ENCODE data around the gene ENTREP1. TPM values are rescaled to one million over a fixed set of nuclear protein-coding genes. Genes with fewer than 3 reads are reported as not detected.

ENTREP1 gene
- total and polyA plus RNA-seq, 9 donors: 17.7 to 36.9 (median 24.5) TPM

GRCh38 chr9:69323861-69324260, 1.2 kb upstream of the ENTREP1 start:
- H3K4me1 ChIP-seq (ENCODE audit: insufficient read depth): peaks cover 3% of the 10 kb centered on the region
- H3K9me3 ChIP-seq: no peaks in the 10 kb centered on the region
- no peaks in the 10 kb centered on the region for H3K27me3 ChIP-seq
- no peak overlapping the region for H3K27ac ChIP-seq
- no peak for DNase-seq
- intact Hi-C loops (cut with DNase I): loop anchor here in 1 of 4 donors (10.0 kb wide), 1 partner anchor 109 kb away; no protein-coding TSS in a partner anchor
- no peak for TF ChIP-seq POLR2A (IDR thresholded peaks at IDR 0.05)
- TF ChIP-seq CTCF (IDR thresholded peaks at IDR 0.05): no peak
- no peak for TF ChIP-seq EP300 (IDR thresholded peaks at IDR 0.05)
- no peaks in the 10 kb centered on the region for H3K36me3 ChIP-seq
- no peak overlapping the region for H3K4me3 ChIP-seq
- 15 to 26% (median 18%) methylated on average over 2 of the region's 2 CpGs for WGBS, 3 donors

GRCh38 chr9:69325409-69326212, 596 bp downstream of the ENTREP1 start:
- intact Hi-C loops (cut with DNase I): loop anchor here in 1 of 4 donors (10.0 kb wide), 1 partner anchor 111 kb away; no protein-coding TSS in a partner anchor

GRCh38 chr9:69326261-69326660, 1.2 kb downstream of the ENTREP1 start:
- 25 to 50% (median 33%) methylated on average over 7 of the region's 7 CpGs for WGBS, 3 donors
- peak in 1 of 5 donors; percentile 35 for DNase-seq
- H3K27ac ChIP-seq: no peak overlapping the region
- intact Hi-C loops (cut with DNase I): loop anchor here in 1 of 4 donors (10.0 kb wide), 1 partner anchor 111 kb away; no protein-coding TSS in a partner anchor
- H3K4me3 ChIP-seq: peak overlapping the region; percentile 60
- H3K4me1 ChIP-seq (ENCODE audit: insufficient read depth): peaks cover 3% of the 10 kb centered on the region
- no peaks in the 10 kb centered on the region for H3K36me3 ChIP-seq
- H3K27me3 ChIP-seq: no peaks in the 10 kb centered on the region
- H3K9me3 ChIP-seq: no peaks in the 10 kb centered on the region
- no peak for TF ChIP-seq EP300 (IDR thresholded peaks at IDR 0.05)
- no peak for TF ChIP-seq CTCF (IDR thresholded peaks at IDR 0.05)
- no peak for TF ChIP-seq POLR2A (IDR thresholded peaks at IDR 0.05)

More at GRCh38 chr9:69325409-69326212, 596 bp downstream of the ENTREP1 start:
- H3K4me3 ChIP-seq: peak overlapping the region; percentile 60
- no peak for TF ChIP-seq CTCF (IDR thresholded peaks at IDR 0.05)
- no peak for TF ChIP-seq EP300 (IDR thresholded peaks at IDR 0.05)
- TF ChIP-seq POLR2A (IDR thresholded peaks at IDR 0.05): no peak
- no peaks in the 10 kb centered on the region for H3K27me3 ChIP-seq
- WGBS, 3 donors: 2 to 4% (median 3%) methylated on average over 28 to 64 of the region's 64 CpGs
- no peaks in the 10 kb centered on the region for H3K36me3 ChIP-seq
- H3K9me3 ChIP-seq: no peaks in the 10 kb centered on the region
- DNase-seq: peak; percentile 24 to 50 (median 41)
- H3K27ac ChIP-seq: peak overlapping the region in 1 of 2 donors; percentile 54
- peaks cover 3% of the 10 kb centered on the region for H3K4me1 ChIP-seq (ENCODE audit: insufficient read depth)

GRCh38 chr9:69330580-69330979, 5.6 kb downstream of the ENTREP1 start:
- Histone ChIP-seq H3K27ac (no peak overlapping the region), H3K36me3 (no peaks in the 10 kb centered on the region), H3K4me3 (no peak overlapping the region), H3K27me3 (no peaks in the 10 kb centered on the region), H3K4me1 (ENCODE audit: insufficient read depth) (peaks cover 6% of the 10 kb centered on the region), H3K9me3 (no peaks in the 10 kb centered on the region)
- no peak for TF ChIP-seq EP300 (IDR thresholded peaks at IDR 0.05)
- no peak for TF ChIP-seq CTCF (IDR thresholded peaks at IDR 0.05)
- TF ChIP-seq POLR2A (IDR thresholded peaks at IDR 0.05): no peak
- intact Hi-C loops (cut with DNase I): no loop called here
- WGBS, 3 donors: 88 to 95% (median 94%) methylated on average over 3 of the region's 3 CpGs
- DNase-seq: no peak

Measured in ovary (tissue), 9 donors.